ENCODE data around the gene NTN4. TPM values are rescaled to one million over a fixed set of nuclear protein-coding genes. Genes with fewer than 3 reads are reported as not detected.

Gene NTN4
- total RNA-seq, 6 donors from 2014 or later: 74.1 to 115 (median 94.3) TPM

- ATAC-seq (ENCODE audit: low FRiP score in 2 of 2) (no peak), DNase-seq (no peak)
- TF ChIP-seq EP300 (IDR thresholded peaks at IDR 0.05) (no peak), CTCF (IDR thresholded peaks at IDR 0.05) (no peak), POLR2A (IDR thresholded peaks at IDR 0.05) (no peak), POLR2AphosphoS5 (IDR thresholded peaks at IDR 0.05) (no peak)
- Histone ChIP-seq H3K4me1 (peaks cover 0 to 15% (median 11%) of the 10 kb centered on the region in 4 donors), H3K27me3 (no peaks in the 10 kb centered on the region), H3K4me3 (no peak overlapping the region), H3K9me3 (no peaks in the 10 kb centered on the region), H3K27ac (no peak overlapping the region), H3K36me3 (no peaks in the 10 kb centered on the region)
- WGBS, 2 donors: 89 to 97% methylated on average over 24 of the region's 24 CpGs
These were observed 153.6 kb downstream of the NTN4 start for GRCh38 chr12:95637010-95637409.

GRCh38 chr12:95634622-95635621 lies 155.6 kb downstream of the NTN4 start:
- Histone ChIP-seq H3K4me1 (peaks cover 0 to 15% (median 11%) of the 10 kb centered on the region in 4 donors), H3K9me3 (no peaks in the 10 kb centered on the region), H3K27me3 (no peaks in the 10 kb centered on the region), H3K4me3 (no peak overlapping the region), H3K36me3 (no peaks in the 10 kb centered on the region), H3K27ac (no peak overlapping the region)
- DNase-seq (peak in 1 of 2 donors; percentile 44), ATAC-seq (ENCODE audit: low FRiP score in 2 of 2) (peak in 1 of 2 donors; percentile 19)
- no peak for TF ChIP-seq POLR2A (IDR thresholded peaks at IDR 0.05)
- no peak for TF ChIP-seq CTCF (IDR thresholded peaks at IDR 0.05)
- TF ChIP-seq POLR2AphosphoS5 (IDR thresholded peaks at IDR 0.05): no peak
- no peak for TF ChIP-seq EP300 (IDR thresholded peaks at IDR 0.05)
- 82 to 85% methylated on average over 9 of the region's 9 CpGs for WGBS, 2 donors

- TF ChIP-seq CTCF (IDR thresholded peaks at IDR 0.05) (no peak), POLR2A (IDR thresholded peaks at IDR 0.05) (no peak), POLR2AphosphoS5 (IDR thresholded peaks at IDR 0.05) (no peak), EP300 (IDR thresholded peaks at IDR 0.05) (no peak)
- ATAC-seq (ENCODE audit: low FRiP score in 2 of 2) (peak in 1 of 2 donors; percentile 76), DNase-seq (peak in 1 of 2 donors; percentile 53)
- H3K4me3 ChIP-seq: no peak overlapping the region
- H3K4me1 ChIP-seq: peaks cover 0 to 15% (median 11%) of the 10 kb centered on the region in 4 donors
- H3K27me3 ChIP-seq: no peaks in the 10 kb centered on the region
- H3K27ac ChIP-seq: peak overlapping the region in 2 of 4 donors; percentile 35 to 56
- WGBS, 2 donors: 29 to 42% methylated on average over 5 of the region's 5 CpGs
- no peaks in the 10 kb centered on the region for H3K36me3 ChIP-seq
- H3K9me3 ChIP-seq: no peaks in the 10 kb centered on the region
These were observed 156.7 kb downstream of the NTN4 start for GRCh38 chr12:95633732-95634465.

- Histone ChIP-seq H3K9me3 (no peaks in the 10 kb centered on the region), H3K36me3 (no peaks in the 10 kb centered on the region), H3K27me3 (no peaks in the 10 kb centered on the region), H3K27ac (peak overlapping the region in 3 of 4 donors; percentile 18 to 56 (median 35)), H3K4me3 (no peak overlapping the region), H3K4me1 (peaks cover 0 to 15% (median 11%) of the 10 kb centered on the region in 4 donors)
- DNase-seq (peak in 1 of 2 donors; percentile 78), ATAC-seq (ENCODE audit: low FRiP score in 2 of 2) (peak; percentile 67 to 71)
- TF ChIP-seq POLR2AphosphoS5 (IDR thresholded peaks at IDR 0.05) (peak; percentile 7 to 19), EP300 (IDR thresholded peaks at IDR 0.05) (peak in 1 of 4 donors; percentile 49), POLR2A (IDR thresholded peaks at IDR 0.05) (no peak), CTCF (IDR thresholded peaks at IDR 0.05) (no peak)
- 54 to 61% methylated on average over 9 of the region's 9 CpGs for WGBS, 2 donors
These were observed 157.4 kb downstream of the NTN4 start for GRCh38 chr12:95633049-95633731.
